Inflammatory macrophage treated with lipopolysaccharide for 4 hours (primary cell): Measurements from ENCODE around the gene APBB1IP.

Experiments
- DNase-seq: peaks from one replicate; pipeline ENCODE4 v3.0.0-alpha.2; 2020

APBB1IP gene

GRCh38 chr10:26509307-26509706, 71.2 kb downstream of the APBB1IP start:
- no peak for DNase-seq

DNA sequence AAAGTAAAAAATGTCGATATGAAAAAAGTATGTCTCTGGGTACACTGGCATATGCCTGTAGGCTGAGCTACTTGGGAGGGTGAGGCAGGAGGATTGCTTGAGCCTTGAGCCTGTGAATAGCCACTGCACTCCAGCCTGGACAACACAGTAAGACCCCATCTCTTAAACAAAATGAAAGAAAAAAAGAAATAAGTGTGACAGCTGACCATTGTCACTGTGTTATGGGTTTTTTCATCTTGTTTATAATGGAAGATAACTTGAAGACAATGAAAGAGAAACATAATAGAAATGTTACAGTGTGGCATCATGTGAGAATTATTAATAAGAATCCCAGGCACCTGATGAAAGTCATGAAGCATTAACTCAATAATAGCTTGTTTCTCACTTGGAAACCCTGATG, 75.0 kb downstream of the APBB1IP start:
- no peak for DNase-seq

DNA sequence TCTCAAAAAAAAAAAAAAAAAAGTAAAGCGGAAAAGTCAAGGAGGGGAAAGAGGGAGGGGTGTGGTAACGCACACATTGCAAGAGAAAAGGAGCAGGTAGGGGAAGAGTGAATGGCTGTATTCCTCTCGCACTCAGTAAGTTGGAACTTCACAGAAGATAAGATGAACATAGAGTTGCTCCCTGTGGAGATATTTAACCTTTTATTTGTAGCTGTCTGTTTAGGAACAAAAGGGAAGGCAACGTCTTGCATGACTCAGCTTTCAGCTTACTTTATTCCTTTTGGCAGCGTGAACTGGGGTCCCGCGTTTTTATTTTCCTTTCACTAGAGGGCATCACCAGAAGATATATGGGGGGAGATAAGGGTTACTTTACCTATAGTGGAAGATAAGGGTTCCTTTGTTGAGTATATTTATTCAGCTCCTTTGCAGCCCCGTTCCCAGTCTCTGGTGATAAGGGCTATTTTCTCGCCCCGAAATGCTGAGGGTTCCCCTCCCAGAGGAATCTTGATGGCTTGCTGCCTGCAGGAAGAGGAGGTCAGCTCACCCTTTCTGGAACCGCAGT, 78.5 kb downstream of the APBB1IP start:
- DNase-seq, result no peak

- DNase-seq, result no peak
These were observed 79.2 kb downstream of the APBB1IP start for GRCh38 chr10:26517141-26517867.

DNA sequence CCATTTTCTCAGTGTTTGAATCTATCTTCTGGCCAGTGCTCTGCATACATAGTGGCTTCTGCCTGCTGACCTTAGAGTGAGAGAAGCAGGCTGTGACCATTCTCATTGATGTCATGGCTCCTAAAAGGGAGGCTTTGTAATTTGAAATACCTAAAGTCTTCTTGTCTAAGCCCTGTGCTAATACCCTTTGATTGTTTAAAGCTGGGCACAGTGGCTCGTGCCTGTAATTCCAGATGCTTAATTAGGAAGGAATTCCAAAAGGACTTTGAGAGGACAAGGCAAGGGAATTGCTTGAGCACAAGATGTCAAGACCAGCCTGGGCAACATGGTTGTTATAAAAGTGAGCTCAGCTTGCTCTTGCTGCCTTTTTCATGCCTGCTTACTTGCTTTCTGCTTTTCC, 81.7 kb downstream of the APBB1IP start:
- no peak for DNase-seq

- no peak for DNase-seq
These were observed 82.4 kb downstream of the APBB1IP start for GRCh38 chr10:26520575-26520974.

- DNase-seq, result no peak
These were observed 86.2 kb downstream of the APBB1IP start for GRCh38 chr10:26524161-26524896.

DNA sequence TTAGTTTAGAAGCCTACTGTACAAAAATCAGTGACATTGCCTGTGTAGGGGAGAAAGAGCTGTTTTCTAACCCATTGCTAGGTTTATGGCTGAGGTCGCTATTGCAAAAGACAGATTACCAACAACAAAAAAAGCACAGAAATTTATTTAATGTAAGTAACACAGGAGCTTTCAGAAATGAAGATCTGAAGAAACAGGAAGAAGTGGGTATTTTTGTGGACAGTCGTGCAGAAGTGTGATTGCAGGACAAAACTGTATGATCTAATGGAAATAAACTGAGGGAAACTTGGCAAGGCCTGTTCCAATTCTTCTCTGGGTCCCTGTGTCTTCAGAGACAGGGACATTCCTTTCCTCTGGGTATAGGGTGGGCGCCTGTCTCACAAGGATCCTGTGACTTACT, 87.4 kb downstream of the APBB1IP start:
- DNase-seq, result peak; percentile 59

DNA sequence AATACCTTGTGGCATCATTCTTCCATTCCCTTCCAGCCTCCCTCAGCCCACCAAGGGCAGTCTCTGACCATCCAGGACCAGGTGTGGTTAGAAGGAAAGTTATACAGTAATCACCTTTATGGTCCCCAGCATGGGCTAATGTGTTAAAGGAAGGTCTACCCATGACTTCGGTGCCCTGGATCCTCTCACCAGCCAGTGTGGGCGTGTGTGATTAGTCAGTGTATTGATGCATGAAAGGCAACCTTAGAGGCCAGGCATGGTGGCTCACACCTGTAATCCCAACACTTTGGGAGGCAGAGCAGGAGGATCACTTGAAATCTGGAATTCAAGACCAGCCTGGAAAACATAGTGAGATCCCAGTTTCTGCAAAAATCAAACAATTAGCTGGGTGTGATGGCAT, 88.9 kb downstream of the APBB1IP start:
- no peak for DNase-seq

DNA sequence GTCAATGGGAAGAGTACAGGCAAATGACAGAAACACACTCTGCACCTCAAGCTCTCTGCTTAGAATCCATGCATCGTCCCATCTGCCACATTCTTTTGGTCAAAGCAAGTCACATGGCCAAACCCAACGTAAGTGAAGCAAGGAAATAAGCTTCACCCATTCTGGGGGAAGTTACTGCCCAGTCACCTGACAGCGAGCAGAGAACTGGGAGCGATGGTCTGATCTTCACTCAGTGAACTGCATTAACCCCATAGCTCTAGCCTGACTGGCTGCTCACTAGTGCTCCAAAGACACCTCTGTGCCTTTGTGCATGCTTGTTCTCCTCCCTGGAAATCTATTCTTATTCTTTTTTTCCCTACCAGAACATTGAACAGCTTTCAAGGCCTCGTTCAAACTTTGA, 89.9 kb downstream of the APBB1IP start:
- peak; percentile 47 for DNase-seq

DNA sequence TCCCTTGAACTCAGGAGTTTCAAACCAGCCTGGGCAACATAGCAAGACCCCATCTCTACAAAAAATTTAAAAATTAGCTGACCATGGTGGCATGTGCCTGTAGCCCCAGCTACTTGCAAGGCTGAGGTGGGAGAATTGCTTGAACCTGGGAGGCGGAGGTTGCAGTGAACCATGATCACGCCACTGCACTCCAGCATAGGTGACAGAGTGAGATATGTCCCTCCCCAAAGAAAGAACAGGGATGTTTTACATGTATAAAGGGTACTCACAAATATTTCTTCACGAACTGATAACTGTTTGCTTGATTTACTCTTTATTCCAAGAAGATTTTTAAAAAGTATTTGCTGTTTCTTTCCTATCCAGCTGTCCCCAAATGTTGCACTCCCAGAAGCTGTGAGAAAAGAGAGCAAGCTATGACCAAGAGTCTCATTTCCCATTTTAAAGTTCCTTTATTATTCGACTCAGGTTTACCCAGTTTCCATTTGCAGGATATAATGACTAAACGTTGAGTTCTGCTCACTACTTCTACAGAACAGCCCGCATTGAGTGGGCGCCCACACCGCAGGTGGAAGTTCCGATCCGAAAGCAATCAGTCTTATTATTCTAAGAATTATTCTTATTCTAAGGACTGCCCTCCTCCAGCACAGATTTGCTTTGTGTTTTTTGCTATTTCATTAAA, 90.7 kb downstream of the APBB1IP start:
- DNase-seq, result peak; percentile 84

GRCh38 chr10:26534384-26534783, 96.2 kb downstream of the APBB1IP start:
- DNase-seq, result no peak

- DNase-seq, result peak; percentile 41
These were observed 102.5 kb downstream of the APBB1IP start for GRCh38 chr10:26540601-26541000.

- no peak for DNase-seq
These were observed 105.6 kb downstream of the APBB1IP start for GRCh38 chr10:26543567-26544306.

DNA sequence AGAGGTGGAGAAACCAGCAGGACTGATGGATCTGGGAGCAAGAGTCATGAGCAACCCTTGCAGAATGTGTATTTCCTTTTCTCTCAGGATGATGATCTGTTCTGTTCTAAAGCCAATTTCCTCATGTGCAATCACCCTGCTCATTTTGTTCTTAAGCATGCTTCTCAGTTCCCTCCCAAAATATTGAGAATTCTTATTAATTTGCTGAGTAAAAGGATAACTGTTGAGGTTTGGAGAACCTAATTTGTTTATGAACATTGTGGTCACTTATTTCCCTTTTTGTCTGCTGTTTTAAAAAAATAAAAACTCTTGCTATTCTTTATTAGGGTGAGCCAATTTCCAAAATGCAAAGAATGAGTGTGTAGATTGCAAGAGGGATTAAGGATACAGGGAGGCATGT, 106.8 kb downstream of the APBB1IP start:
- no peak for DNase-seq

- peak; percentile 8 for DNase-seq
These were observed 112.8 kb downstream of the APBB1IP start for GRCh38 chr10:26550774-26551526.

DNA sequence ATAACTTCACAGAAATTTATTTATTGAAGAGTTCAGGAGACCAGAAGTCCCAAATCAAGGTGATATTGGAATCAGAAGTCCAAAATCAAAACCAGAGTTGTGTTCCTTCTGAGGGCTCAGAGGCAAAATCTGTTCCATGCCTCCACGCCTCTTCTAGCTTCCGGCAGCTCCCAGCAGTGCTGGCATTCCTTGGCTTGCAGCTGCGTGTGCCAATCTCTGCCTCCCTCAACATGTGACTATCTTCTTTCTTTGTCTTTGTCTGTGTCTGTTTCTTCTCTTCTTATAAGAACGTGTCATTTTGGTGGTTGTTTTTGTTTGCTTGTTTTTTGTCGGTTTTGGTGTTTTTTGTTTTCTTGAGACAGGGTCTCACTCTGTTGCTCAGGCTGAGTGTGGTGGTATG, 116.1 kb downstream of the APBB1IP start:
- DNase-seq, result no peak

- peak; percentile 94 for DNase-seq
These were observed 117.7 kb downstream of the APBB1IP start for GRCh38 chr10:26555719-26556368.

DNA sequence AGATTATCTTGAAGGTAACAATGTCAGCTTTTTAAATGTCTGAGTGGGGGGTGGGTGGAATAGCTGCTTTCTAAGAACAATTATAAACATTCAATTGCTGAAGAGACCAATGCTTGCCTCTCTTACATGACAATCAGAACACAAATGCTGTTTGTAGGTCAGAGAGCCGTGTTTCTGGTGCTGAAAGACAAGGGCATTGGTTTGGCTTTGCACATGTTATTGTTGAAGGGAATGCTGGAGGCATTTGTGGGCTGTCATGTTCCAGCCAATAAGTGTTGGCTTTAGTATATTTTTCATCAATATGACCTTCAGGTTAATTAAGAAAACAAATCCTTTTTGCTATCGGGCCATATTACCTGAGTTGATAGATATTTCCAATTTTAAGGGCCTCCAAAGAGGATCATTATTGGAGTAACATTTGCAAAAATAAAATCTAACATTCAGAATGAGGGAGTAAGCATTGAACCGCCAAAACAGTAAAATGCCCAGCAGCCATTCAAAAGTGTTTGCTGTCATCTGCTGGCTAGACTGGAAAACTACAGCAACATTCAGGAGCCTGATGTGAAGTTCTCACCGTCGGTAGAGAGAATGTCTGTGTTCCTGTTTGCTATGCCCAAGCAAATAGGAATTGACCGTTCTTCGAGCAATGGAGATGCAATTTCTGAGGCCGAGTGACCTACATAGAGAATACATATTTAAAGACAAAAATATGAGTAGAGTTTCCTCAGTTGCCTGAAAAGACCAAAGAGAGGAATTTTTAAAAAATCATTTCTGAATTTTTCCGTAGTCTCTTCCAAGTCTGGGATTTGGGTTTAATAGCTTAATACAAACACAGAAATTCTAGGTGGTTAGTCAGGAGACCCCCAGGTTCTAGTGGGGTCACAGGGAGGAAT, 118.9 kb downstream of the APBB1IP start:
- DNase-seq, result peak; percentile 46

GRCh38 chr10:26557641-26558014, 119.5 kb downstream of the APBB1IP start:
- peak; percentile 4 for DNase-seq
